Thoracic aorta (tissue), 2 donors: ENCODE measurements around the gene TBX15. TPM values are rescaled to one million over a fixed set of nuclear protein-coding genes. Genes with fewer than 3 reads are reported as not detected.

Experiments
- ATAC-seq: fragments of 150-250 bp; one replicate; pipeline ENCODE4 v1.8.0; 2017; ENCODE audit warnings: low read depth; ENCODE audit not compliant: insufficient number of reproducible peaks, low FRiP score
- DNase-seq: peaks from one replicate; pipeline ENCODE4 v3.0.0-alpha.2; 2020; ENCODE audit warnings: low spot score
- H3K27ac ChIP-seq, 2 donors: fragments of 200-600 bp; sonication (generic); 1 replicate in 1 of 2; 2 replicates in 1 of 2; pipeline ENCODE4 v1.5.1; 2016; ENCODE audit warnings: mild to moderate bottlenecking in 2 of 2, moderate library complexity in 2 of 2
- H3K27me3 ChIP-seq: fragments of 200-600 bp; sonication (generic); replicated peaks from 2 replicates; pipeline ENCODE4 v1.6.0; 2016; ENCODE audit warnings: mild to moderate bottlenecking; ENCODE audit not compliant: insufficient read depth
- H3K36me3 ChIP-seq: fragments of 200-600 bp; sonication (generic); one replicate; pipeline ENCODE4 v1.5.1; 2016
- H3K4me1 ChIP-seq, 2 donors: fragments of 200-600 bp; sonication (generic); 1 replicate in 1 of 2; 2 replicates in 1 of 2; pipeline versions ENCODE4 v1.5.1 to v1.6.0; 2016; ENCODE audit warnings: low read depth in 2 of 2, mild to moderate bottlenecking in 1 of 2; ENCODE audit not compliant: control insufficient read depth in 1 of 2
- H3K4me3 ChIP-seq: fragments of 200-600 bp; sonication (generic); 2 replicates; pipeline ENCODE4 v1.5.1; 2016; ENCODE audit warnings: mild to moderate bottlenecking
- H3K9me3 ChIP-seq: fragments of 200-600 bp; sonication (generic); 2 replicates; pipeline ENCODE4 v1.5.1; 2016
- CTCF ChIP-seq: fragments of 200-600 bp; sonication (generic); IDR thresholded peaks from one replicate; pipeline ENCODE4 v1.5.1; 2019; ENCODE audit warnings: antibody characterized with exemption
- total RNA-seq, 2 donors: library from RNA; depleted of rRNA; stranded (reverse); fragments of >200 nt; gene quantifications; one replicate each; pipeline versions ENCODE4 v1.1.0 to v1.2.3, GENCODE V29; 2016

The TBX15 gene
- total RNA-seq, 2 donors from 2014 or later = 1.5 to 6.8 TPM

GRCh38 chr1:118954301-118954905 is 33.7 kb downstream of the TBX15 start:
- Histone ChIP-seq H3K27ac (no peak overlapping the region), H3K36me3 (no peaks in the 10 kb centered on the region), H3K9me3 (no peaks in the 10 kb centered on the region), H3K27me3 (no peaks in the 10 kb centered on the region), H3K4me3 (no peak overlapping the region), H3K4me1 (no peaks in the 10 kb centered on the region)
- ATAC-seq = no peak
- DNase-seq = no peak
- TF ChIP-seq CTCF = no peak

- ATAC-seq = no peak
- Histone ChIP-seq H3K4me1 (no peaks in the 10 kb centered on the region), H3K27ac (no peak overlapping the region), H3K27me3 (no peaks in the 10 kb centered on the region), H3K9me3 (no peaks in the 10 kb centered on the region), H3K36me3 (no peaks in the 10 kb centered on the region), H3K4me3 (no peak overlapping the region)
- TF ChIP-seq CTCF = no peak
- no peak for DNase-seq
These were observed 36.7 kb downstream of the TBX15 start for GRCh38 chr1:118951270-118951936.

DNA sequence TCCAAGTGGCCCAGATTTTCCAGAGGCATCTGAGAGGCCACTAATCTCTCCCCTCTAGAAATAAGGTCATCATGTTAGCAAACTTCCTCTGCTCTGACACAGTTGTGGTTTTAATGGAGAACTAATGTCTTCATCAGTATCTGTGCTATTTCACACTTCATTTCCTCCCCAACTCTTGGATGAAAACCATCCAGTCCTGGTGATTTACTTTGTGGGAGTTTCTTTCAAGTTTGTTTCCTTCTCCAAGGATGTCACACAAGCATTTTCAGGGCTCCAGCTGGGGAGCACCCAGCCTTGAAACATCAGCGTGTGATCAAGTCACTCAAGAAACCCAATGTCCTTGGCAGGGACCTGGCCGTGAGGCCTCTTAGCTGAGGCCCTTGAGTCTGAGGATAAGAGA is 38.8 kb downstream of the TBX15 start:
- ATAC-seq (no peak), DNase-seq (no peak)
- no peak overlapping the region for H3K27ac ChIP-seq

GRCh38 chr1:118948846-118949245 is 39.3 kb downstream of the TBX15 start:
- DNase-seq = no peak
- no peak for ATAC-seq
- Histone ChIP-seq H3K4me3 (no peak overlapping the region), H3K4me1 (no peaks in the 10 kb centered on the region), H3K27ac (no peak overlapping the region), H3K9me3 (no peaks in the 10 kb centered on the region), H3K27me3 (no peaks in the 10 kb centered on the region), H3K36me3 (no peaks in the 10 kb centered on the region)
- TF ChIP-seq CTCF = no peak

More for the DNA sequence above, 38.8 kb downstream of the TBX15 start:
- H3K4me1 ChIP-seq = no peaks in the 10 kb centered on the region
- no peaks in the 10 kb centered on the region for H3K9me3 ChIP-seq
- TF ChIP-seq CTCF = no peak
- no peaks in the 10 kb centered on the region for H3K36me3 ChIP-seq
- H3K27me3 ChIP-seq = no peaks in the 10 kb centered on the region
- no peak overlapping the region for H3K4me3 ChIP-seq

GRCh38 chr1:118948351-118948750 is 39.8 kb downstream of the TBX15 start:
- Histone ChIP-seq H3K27me3 (no peaks in the 10 kb centered on the region), H3K36me3 (no peaks in the 10 kb centered on the region), H3K9me3 (no peaks in the 10 kb centered on the region), H3K4me3 (no peak overlapping the region), H3K4me1 (no peaks in the 10 kb centered on the region), H3K27ac (no peak overlapping the region)
- DNase-seq (no peak), ATAC-seq (no peak)
- TF ChIP-seq CTCF = no peak
